GM18867 (cell line): Measurements from ENCODE around the gene CYB5R4.

ENCODE experiments used
- ATAC-seq: cut with Tn5 transposase; IDR thresholded peaks from one replicate; pipeline ENCODE4 v1.9.1; 2021; ENCODE audit warnings: mild to moderate bottlenecking, moderate library complexity; ENCODE audit not compliant: unreplicated experiment

The CYB5R4 gene

GRCh38 chr6:83976871-83977270 lies 117.4 kb downstream of the CYB5R4 start:
- ATAC-seq = no peak

DNA sequence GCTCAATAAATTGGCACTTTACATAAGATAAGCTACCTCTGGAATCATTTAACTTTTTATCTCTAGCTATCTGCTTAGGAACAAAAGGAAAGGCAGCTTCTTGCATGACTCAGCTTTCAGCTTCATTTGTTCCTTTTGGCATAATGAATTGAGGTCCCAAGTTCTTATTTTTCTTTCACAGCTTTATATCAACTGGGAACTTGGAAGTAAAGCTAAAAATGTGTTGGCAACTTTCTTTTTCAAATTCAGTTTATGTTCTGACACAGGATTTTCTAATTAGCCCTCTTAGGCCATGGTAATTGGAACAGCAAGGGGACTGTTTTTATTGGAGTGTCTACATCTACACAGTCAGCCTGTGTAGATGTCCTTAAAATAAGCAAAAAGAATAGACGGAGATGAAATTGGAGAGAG lies 118.8 kb downstream of the CYB5R4 start:
- no peak for ATAC-seq

DNA sequence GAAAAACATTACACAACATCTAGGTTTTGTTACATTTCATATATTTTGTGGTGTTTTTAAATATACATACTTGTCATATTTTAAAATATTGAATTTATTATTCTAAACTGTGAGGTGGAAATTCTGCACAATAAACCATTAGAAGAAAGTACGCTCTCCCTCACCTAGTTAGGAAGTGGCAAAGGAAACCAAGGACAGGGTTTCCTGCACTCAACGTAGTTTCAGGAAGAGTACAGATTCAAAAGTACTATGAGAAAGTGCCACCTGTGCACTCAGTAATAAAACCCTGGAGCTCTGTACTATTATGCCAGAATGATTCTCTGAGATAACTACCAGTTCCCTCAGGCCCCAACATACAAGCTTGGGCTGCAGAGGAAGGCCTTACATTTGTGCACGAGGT lies 119.5 kb downstream of the CYB5R4 start:
- ATAC-seq = no peak

- ATAC-seq = no peak
Observed at GRCh38 chr6:83984411-83984810, 124.9 kb downstream of the CYB5R4 start.

GRCh38 chr6:83985308-83985713 lies 125.8 kb downstream of the CYB5R4 start:
- ATAC-seq = no peak

- ATAC-seq = no peak
Observed at GRCh38 chr6:83985715-83986114, 126.2 kb downstream of the CYB5R4 start.

GRCh38 chr6:83998021-83998584 lies 138.6 kb downstream of the CYB5R4 start:
- ATAC-seq = no peak

- no peak for ATAC-seq
Observed at GRCh38 chr6:84001119-84001518, 141.6 kb downstream of the CYB5R4 start.

GRCh38 chr6:84002226-84002625 lies 142.7 kb downstream of the CYB5R4 start:
- no peak for ATAC-seq

DNA sequence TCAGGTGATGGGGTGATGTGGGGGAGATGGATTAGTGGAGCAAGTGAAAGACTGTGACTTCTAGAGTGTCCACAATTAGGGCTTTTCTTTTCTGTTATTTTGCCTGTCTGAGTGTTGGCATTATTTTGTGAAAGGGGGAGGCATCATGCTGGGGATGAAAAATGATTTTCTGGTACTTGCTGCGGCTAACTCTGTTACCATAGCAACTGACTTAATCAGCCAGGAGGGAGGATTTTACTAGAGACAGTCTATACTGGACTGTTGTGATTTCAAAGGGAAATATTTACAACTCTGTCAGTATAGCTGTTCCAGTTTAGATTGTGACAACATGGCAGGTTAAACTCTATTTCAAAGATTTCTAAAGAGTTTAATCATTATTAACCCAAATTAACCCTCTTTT lies 143.6 kb downstream of the CYB5R4 start:
- ATAC-seq = no peak

- no peak for ATAC-seq
Observed at GRCh38 chr6:84003654-84004053, 144.2 kb downstream of the CYB5R4 start.

DNA sequence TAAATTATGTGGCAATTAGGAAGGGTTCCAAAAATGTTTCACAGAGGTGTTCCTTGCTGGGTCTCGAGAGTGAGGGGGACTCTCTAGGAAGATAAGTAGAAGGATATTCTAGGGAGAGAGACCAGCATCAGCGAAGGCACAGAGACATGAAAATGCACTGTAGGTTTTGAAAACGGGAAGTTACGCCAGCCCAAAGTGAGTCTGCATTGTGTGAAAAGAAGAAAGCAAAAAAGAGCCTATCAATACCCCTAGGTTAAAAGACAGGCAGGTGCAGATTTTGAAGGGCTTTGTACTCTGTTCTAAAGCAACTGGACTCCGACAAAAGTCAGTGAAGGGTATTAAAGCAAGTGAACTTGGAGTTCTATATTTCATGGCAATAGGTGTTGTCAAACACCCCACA lies 148.4 kb downstream of the CYB5R4 start:
- no peak for ATAC-seq

DNA sequence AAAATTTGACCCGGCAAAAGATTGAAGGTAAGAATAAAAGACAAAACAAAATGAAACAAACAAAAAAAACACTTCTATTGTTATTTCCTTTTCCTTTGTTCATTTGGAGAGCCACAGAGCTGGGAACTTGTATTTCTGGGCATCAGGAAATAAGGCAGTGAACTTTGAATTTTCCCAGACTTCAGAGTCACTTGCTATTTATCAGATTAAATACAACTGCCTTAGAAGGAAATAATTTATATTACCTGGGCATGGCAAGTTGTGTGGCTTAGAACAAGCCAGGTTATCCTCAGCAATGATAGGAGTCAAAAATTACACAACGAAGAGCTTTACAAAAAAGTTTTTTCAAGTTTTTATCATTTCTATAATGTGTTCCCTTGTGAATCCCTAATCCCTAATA lies 153.9 kb downstream of the CYB5R4 start:
- ATAC-seq = no peak

DNA sequence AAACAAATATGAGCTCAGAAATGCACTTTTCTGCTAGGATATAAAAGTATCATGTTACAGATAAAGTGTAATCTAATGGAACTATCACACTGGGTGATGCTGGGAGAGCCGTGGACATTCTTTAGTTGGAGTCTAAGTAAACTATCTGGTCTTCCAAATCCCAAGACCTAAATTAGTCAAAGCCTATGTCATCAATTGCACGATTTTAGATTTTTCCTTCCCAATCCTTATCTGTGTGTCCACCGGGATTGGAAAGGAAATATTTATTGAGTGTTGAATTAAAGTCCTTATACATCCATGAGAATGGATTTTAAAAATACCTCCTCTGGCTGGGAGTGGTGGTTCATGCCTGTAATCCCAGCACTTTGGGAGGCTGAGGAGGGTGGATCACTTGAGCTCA lies 154.4 kb downstream of the CYB5R4 start:
- no peak for ATAC-seq

GRCh38 chr6:84016029-84016428 lies 156.5 kb downstream of the CYB5R4 start:
- no peak for ATAC-seq
